Erythroblast (primary cell): ENCODE measurements around the gene ZNF827.

Experiments used
- GATA1 ChIP-seq: IDR thresholded peaks from 2 replicates; pipeline ENCODE4 v1.6.1; 2011; ENCODE audit warnings: low read depth, mild to moderate bottlenecking, control low read depth, low read length, moderate library complexity
- POLR2A ChIP-seq: IDR thresholded peaks from 2 replicates; pipeline ENCODE4 v1.6.1; 2011; ENCODE audit warnings: mild to moderate bottlenecking, low read length

GRCh38 chr4:145812919-145813318, 125.7 kb downstream of the ZNF827 start:
- TF ChIP-seq POLR2A (no peak), GATA1 (no peak)
